WTC11 (cell line): ENCODE results near the gene CACNA2D4.

Source experiments
- ELF4 ChIP-seq: sonication (generic); formaldehyde crosslinking; IDR thresholded peaks from 2 replicates; pipeline ENCODE4 v1.8.1; 2022; ENCODE audit warnings: low read depth, mild to moderate bottlenecking, moderate library complexity, missing genetic modification reagents
- NR2C2 ChIP-seq: sonication (generic); formaldehyde crosslinking; IDR thresholded peaks from 2 replicates; pipeline ENCODE4 v1.8.0; 2022; ENCODE audit warnings: mild to moderate bottlenecking, missing genetic modification reagents
- ZNF317 ChIP-seq: sonication (generic); formaldehyde crosslinking; IDR thresholded peaks from 2 replicates; pipeline ENCODE4 v1.8.1; 2023; ENCODE audit warnings: low read depth, mild to moderate bottlenecking, moderate library complexity, missing genetic modification reagents, borderline replicate concordance
- TF ChIP-seq, protein P1 (sequence below): fragments of 200-600 bp; IDR thresholded peaks from 2 replicates; pipeline ENCODE4 v1.8.0; 2022; ENCODE audit warnings: antibody characterized with exemption
- TF ChIP-seq, protein P2 (sequence below): sonication (generic); formaldehyde crosslinking; IDR thresholded peaks from 2 replicates; pipeline ENCODE4 v1.8.1; 2023; ENCODE audit warnings: mild to moderate bottlenecking, missing genetic modification reagents, moderate library complexity
- TF ChIP-seq, protein P3 (sequence below): fragments of 250-450 bp; sonication (Bioruptor Pico); IDR thresholded peaks from 2 replicates; pipeline ENCODE4 v1.9.0; 2021; ENCODE audit warnings: mild to moderate bottlenecking, borderline replicate concordance
- TF ChIP-seq, protein P4 (sequence below): sonication (generic); formaldehyde crosslinking; conservative IDR thresholded peaks from 2 replicates; pipeline ENCODE4 v1.8.1; 2022; ENCODE audit warnings: mild to moderate bottlenecking, missing genetic modification reagents
- TF ChIP-seq, protein P5 (sequence below): sonication (generic); formaldehyde crosslinking; IDR thresholded peaks from 2 replicates; pipeline ENCODE4 v1.8.0; 2022; ENCODE audit warnings: missing genetic modification reagents

DNA sequence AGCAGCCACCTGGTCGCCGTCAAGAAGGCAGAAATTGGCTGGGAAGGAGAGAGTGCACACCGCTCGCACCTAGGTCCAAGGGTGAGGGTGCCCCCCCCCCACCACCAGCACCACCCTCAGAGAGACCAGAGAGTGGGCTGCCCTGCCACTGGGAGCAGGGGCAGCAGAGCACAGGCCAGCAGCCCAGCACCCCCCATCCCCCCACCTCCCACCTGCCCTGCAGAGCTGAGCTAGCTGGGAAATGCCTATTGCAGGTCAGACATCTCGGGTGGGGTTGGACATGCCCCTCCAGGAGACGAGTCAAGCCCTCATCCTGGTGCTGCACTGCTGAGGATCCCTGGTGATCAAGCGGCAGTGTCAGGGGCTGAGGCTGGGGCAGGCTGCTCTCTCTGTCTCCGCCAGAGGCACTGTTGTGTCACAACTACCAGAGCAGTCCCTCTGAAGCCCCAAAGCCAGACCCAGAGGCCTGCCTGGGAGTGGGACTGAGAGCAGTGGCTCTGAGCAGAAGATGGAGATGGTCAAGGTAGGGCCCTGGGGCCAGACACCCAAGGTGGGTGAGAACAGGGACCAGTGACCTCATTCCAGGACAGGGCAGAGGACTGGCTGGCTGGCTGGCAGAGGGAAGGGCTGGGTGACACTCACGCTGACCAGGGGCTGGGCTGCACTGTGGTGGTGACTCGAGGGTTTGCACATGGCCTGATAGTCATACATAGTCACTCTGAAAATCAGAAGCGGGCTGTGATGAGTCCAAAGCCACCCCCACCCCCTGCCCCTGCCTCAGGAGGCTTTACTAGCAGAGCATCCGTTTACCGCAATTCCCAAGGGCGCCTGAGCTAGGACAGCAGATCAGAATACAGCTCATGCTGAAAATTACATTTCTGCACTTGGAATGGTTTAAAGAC, 117.8 kb downstream of the CACNA2D4 start:
- TF ChIP-seq, protein P1, sequence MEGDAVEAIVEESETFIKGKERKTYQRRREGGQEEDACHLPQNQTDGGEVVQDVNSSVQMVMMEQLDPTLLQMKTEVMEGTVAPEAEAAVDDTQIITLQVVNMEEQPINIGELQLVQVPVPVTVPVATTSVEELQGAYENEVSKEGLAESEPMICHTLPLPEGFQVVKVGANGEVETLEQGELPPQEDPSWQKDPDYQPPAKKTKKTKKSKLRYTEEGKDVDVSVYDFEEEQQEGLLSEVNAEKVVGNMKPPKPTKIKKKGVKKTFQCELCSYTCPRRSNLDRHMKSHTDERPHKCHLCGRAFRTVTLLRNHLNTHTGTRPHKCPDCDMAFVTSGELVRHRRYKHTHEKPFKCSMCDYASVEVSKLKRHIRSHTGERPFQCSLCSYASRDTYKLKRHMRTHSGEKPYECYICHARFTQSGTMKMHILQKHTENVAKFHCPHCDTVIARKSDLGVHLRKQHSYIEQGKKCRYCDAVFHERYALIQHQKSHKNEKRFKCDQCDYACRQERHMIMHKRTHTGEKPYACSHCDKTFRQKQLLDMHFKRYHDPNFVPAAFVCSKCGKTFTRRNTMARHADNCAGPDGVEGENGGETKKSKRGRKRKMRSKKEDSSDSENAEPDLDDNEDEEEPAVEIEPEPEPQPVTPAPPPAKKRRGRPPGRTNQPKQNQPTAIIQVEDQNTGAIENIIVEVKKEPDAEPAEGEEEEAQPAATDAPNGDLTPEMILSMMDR: no peak
- TF ChIP-seq, protein P2, sequence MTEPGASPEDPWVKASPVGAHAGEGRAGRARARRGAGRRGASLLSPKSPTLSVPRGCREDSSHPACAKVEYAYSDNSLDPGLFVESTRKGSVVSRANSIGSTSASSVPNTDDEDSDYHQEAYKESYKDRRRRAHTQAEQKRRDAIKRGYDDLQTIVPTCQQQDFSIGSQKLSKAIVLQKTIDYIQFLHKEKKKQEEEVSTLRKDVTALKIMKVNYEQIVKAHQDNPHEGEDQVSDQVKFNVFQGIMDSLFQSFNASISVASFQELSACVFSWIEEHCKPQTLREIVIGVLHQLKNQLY (CRISPR knock-in tag): no peak
- TF ChIP-seq, protein P3, sequence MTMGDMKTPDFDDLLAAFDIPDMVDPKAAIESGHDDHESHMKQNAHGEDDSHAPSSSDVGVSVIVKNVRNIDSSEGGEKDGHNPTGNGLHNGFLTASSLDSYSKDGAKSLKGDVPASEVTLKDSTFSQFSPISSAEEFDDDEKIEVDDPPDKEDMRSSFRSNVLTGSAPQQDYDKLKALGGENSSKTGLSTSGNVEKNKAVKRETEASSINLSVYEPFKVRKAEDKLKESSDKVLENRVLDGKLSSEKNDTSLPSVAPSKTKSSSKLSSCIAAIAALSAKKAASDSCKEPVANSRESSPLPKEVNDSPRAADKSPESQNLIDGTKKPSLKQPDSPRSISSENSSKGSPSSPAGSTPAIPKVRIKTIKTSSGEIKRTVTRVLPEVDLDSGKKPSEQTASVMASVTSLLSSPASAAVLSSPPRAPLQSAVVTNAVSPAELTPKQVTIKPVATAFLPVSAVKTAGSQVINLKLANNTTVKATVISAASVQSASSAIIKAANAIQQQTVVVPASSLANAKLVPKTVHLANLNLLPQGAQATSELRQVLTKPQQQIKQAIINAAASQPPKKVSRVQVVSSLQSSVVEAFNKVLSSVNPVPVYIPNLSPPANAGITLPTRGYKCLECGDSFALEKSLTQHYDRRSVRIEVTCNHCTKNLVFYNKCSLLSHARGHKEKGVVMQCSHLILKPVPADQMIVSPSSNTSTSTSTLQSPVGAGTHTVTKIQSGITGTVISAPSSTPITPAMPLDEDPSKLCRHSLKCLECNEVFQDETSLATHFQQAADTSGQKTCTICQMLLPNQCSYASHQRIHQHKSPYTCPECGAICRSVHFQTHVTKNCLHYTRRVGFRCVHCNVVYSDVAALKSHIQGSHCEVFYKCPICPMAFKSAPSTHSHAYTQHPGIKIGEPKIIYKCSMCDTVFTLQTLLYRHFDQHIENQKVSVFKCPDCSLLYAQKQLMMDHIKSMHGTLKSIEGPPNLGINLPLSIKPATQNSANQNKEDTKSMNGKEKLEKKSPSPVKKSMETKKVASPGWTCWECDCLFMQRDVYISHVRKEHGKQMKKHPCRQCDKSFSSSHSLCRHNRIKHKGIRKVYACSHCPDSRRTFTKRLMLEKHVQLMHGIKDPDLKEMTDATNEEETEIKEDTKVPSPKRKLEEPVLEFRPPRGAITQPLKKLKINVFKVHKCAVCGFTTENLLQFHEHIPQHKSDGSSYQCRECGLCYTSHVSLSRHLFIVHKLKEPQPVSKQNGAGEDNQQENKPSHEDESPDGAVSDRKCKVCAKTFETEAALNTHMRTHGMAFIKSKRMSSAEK (CRISPR knock-in tag): no peak
- TF ChIP-seq ZNF317 (CRISPR knock-in tag): no peak
- TF ChIP-seq, protein P4, sequence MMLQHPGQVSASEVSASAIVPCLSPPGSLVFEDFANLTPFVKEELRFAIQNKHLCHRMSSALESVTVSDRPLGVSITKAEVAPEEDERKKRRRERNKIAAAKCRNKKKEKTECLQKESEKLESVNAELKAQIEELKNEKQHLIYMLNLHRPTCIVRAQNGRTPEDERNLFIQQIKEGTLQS: no peak
- no peak for TF ChIP-seq NR2C2
- no peak for TF ChIP-seq ELF4
- TF ChIP-seq, protein P5, sequence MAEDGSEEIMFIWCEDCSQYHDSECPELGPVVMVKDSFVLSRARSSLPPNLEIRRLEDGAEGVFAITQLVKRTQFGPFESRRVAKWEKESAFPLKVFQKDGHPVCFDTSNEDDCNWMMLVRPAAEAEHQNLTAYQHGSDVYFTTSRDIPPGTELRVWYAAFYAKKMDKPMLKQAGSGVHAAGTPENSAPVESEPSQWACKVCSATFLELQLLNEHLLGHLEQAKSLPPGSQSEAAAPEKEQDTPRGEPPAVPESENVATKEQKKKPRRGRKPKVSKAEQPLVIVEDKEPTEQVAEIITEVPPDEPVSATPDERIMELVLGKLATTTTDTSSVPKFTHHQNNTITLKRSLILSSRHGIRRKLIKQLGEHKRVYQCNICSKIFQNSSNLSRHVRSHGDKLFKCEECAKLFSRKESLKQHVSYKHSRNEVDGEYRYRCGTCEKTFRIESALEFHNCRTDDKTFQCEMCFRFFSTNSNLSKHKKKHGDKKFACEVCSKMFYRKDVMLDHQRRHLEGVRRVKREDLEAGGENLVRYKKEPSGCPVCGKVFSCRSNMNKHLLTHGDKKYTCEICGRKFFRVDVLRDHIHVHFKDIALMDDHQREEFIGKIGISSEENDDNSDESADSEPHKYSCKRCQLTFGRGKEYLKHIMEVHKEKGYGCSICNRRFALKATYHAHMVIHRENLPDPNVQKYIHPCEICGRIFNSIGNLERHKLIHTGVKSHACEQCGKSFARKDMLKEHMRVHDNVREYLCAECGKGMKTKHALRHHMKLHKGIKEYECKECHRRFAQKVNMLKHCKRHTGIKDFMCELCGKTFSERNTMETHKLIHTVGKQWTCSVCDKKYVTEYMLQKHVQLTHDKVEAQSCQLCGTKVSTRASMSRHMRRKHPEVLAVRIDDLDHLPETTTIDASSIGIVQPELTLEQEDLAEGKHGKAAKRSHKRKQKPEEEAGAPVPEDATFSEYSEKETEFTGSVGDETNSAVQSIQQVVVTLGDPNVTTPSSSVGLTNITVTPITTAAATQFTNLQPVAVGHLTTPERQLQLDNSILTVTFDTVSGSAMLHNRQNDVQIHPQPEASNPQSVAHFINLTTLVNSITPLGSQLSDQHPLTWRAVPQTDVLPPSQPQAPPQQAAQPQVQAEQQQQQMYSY: no peak
